ENCODE measurements around the gene LAMA3.

The LAMA3 gene

DNA sequence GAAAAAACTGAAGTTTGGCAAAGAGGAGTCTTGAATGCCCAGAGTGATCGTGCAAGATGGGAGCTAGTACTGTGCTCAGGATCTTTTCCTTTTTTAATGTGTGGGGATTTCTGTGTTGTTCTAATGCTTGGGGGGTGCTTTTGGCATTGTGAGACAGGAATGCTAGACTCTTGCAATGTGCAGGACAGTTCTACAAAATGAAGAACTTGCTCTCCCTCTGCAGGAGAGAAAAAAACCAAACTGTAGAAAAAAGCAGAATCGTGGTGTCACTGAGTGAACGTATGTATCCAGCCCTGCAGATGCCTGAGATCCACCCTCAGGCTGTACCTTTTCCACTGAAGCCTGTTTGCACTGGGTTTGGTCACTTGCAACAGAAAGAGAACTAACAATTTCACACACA lies 313.2 kb downstream of the LAMA3 start:
- Histone ChIP-seq H3K27ac (ENCODE audit: low read length) (no peak overlapping the region), H3K4me1 (ENCODE audit: insufficient read depth, low read length) (no peaks in the 10 kb centered on the region), H2AFZ (ENCODE audit: low read depth, low read length) (no peak overlapping the region), H3K9ac (ENCODE audit: low read depth, low read length) (no peak overlapping the region), H3K79me2 (ENCODE audit: insufficient read depth, low read length) (no peaks in the 10 kb centered on the region), H3K4me2 (ENCODE audit: insufficient read depth, low read length) (no peak overlapping the region), H4K20me1 (ENCODE audit: insufficient read depth, low read length) (no peaks in the 10 kb centered on the region), H3K36me3 (ENCODE audit: insufficient read depth, low read length) (no peaks in the 10 kb centered on the region), H3K4me3 (ENCODE audit: low read depth in 1 of 2, low read length in 2 of 2) (no peak overlapping the region), H3K9me3 (ENCODE audit: insufficient read depth, low read length, severe bottlenecking) (no peaks in the 10 kb centered on the region), H3K27me3 (ENCODE audit: insufficient read depth, low read length, poor library complexity) (no peaks in the 10 kb centered on the region)
- ATAC-seq (ENCODE audit: insufficient read depth, low read depth) (no peak), DNase-seq (no peak)
- TF ChIP-seq EZH2 (IDR thresholded peaks at IDR 0.05; ENCODE audit: borderline replicate concordance, low read depth, low read length, severe bottlenecking) = no peak
- TF ChIP-seq, protein P1, sequence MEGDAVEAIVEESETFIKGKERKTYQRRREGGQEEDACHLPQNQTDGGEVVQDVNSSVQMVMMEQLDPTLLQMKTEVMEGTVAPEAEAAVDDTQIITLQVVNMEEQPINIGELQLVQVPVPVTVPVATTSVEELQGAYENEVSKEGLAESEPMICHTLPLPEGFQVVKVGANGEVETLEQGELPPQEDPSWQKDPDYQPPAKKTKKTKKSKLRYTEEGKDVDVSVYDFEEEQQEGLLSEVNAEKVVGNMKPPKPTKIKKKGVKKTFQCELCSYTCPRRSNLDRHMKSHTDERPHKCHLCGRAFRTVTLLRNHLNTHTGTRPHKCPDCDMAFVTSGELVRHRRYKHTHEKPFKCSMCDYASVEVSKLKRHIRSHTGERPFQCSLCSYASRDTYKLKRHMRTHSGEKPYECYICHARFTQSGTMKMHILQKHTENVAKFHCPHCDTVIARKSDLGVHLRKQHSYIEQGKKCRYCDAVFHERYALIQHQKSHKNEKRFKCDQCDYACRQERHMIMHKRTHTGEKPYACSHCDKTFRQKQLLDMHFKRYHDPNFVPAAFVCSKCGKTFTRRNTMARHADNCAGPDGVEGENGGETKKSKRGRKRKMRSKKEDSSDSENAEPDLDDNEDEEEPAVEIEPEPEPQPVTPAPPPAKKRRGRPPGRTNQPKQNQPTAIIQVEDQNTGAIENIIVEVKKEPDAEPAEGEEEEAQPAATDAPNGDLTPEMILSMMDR (IDR thresholded peaks at IDR 0.05; ENCODE audit: borderline replicate concordance, extremely low read depth, low read length, poor library complexity, severe bottlenecking) = no peak

DNA sequence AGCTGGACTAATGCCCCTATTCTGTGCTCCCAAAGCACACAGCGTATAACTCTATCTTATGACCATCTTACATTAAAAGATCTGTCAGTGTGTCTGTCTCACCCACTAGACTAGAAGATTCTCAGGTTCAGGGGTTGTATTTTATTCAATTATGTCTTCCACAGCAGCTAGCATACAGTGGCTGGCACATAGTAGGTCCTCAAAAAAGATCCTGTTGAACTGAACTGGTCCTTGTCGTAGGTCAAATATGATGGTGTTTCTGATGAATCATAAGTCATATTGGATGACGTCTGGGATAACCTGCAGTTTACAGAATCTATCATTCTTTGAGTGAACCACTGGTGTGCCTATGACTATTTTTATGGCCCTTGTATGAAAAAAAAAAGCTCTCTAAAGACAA lies 314.0 kb downstream of the LAMA3 start:
- Histone ChIP-seq H3K27me3 (ENCODE audit: insufficient read depth, low read length, poor library complexity) (no peaks in the 10 kb centered on the region), H3K79me2 (ENCODE audit: insufficient read depth, low read length) (no peaks in the 10 kb centered on the region), H3K27ac (ENCODE audit: low read length) (no peak overlapping the region), H3K4me1 (ENCODE audit: insufficient read depth, low read length) (peaks cover 2% of the 10 kb centered on the region; the same call in 1 of the 2 replicates), H3K9me3 (ENCODE audit: insufficient read depth, low read length, severe bottlenecking) (no peaks in the 10 kb centered on the region), H3K36me3 (ENCODE audit: insufficient read depth, low read length) (no peaks in the 10 kb centered on the region), H3K4me3 (ENCODE audit: low read depth in 1 of 2, low read length in 2 of 2) (no peak overlapping the region), H2AFZ (ENCODE audit: low read depth, low read length) (no peak overlapping the region), H4K20me1 (ENCODE audit: insufficient read depth, low read length) (no peaks in the 10 kb centered on the region), H3K9ac (ENCODE audit: low read depth, low read length) (no peak overlapping the region), H3K4me2 (ENCODE audit: insufficient read depth, low read length) (no peak overlapping the region)
- TF ChIP-seq EZH2 (IDR thresholded peaks at IDR 0.05; ENCODE audit: borderline replicate concordance, low read depth, low read length, severe bottlenecking) = no peak
- TF ChIP-seq, protein P1 (IDR thresholded peaks at IDR 0.05; ENCODE audit: borderline replicate concordance, extremely low read depth, low read length, poor library complexity, severe bottlenecking) = no peak
- DNase-seq (no peak), ATAC-seq (ENCODE audit: insufficient read depth, low read depth) (no peak)

DNA sequence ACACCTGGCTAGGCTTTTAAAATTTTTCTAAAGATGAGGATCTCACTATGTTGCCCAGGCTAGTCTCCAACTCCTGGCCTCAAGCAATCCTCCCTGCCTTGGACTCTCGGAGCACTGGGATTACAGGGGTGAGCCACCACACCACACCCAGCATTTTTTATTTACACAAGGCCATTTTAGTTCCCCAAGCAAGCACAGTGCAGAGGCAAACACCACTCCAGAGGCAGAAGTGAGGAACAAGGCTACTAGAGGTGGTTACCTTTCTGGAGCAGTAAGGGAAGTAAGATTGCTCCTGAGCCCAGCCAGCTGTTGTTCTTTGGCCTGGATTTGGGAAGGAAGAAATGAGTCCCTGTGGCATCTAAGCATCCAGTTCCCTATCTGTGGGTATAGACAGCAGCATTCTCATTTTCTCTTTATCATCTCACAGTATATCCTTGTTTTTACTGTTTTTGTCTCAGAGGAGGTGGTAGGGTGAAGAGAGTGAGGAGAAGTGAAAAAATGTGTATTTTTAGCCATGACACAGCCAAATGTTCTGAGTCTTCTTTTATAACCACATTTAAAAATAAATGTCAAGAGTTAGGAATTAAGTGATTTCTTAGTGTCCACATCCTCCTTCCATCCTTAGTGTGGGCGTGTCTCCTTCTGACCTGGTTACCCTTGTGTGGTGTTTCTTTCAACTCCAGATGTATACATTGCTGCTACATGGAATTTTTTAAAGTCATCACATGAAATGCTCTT lies 314.8 kb downstream of the LAMA3 start:
- no peaks in the 10 kb centered on the region for H3K79me2 ChIP-seq (ENCODE audit: insufficient read depth, low read length)
- no peak overlapping the region for H3K4me2 ChIP-seq (ENCODE audit: insufficient read depth, low read length)
- H3K9ac ChIP-seq (ENCODE audit: low read depth, low read length) = no peak overlapping the region
- H2AFZ ChIP-seq (ENCODE audit: low read depth, low read length) = no peak overlapping the region
- H3K36me3 ChIP-seq (ENCODE audit: insufficient read depth, low read length) = no peaks in the 10 kb centered on the region
- ATAC-seq (ENCODE audit: insufficient read depth, low read depth) (no peak), DNase-seq (no peak)
- TF ChIP-seq, protein P1 (IDR thresholded peaks at IDR 0.05; ENCODE audit: borderline replicate concordance, extremely low read depth, low read length, poor library complexity, severe bottlenecking) = no peak
- TF ChIP-seq EZH2 (IDR thresholded peaks at IDR 0.05; ENCODE audit: borderline replicate concordance, low read depth, low read length, severe bottlenecking) = no peak
- no peak overlapping the region for H3K4me3 ChIP-seq (ENCODE audit: low read depth in 1 of 2, low read length in 2 of 2)
- H3K9me3 ChIP-seq (ENCODE audit: insufficient read depth, low read length, severe bottlenecking) = no peaks in the 10 kb centered on the region
- no peaks in the 10 kb centered on the region for H3K27me3 ChIP-seq (ENCODE audit: insufficient read depth, low read length, poor library complexity)
- peaks cover 10% of the 10 kb centered on the region for H3K4me1 ChIP-seq (ENCODE audit: insufficient read depth, low read length)
- H4K20me1 ChIP-seq (ENCODE audit: insufficient read depth, low read length) = no peaks in the 10 kb centered on the region
- no peak overlapping the region for H3K27ac ChIP-seq (ENCODE audit: low read length)

Measured in DND-41 (cell line).